NCI-H460 (cell line): ENCODE measurements around the gene PCP2. TPM values are rescaled to one million over a fixed set of nuclear protein-coding genes. Genes with fewer than 3 reads are reported as not detected.

Source experiments
- DNase-seq: peaks from one replicate; pipeline ENCODE4 v3.0.0-alpha.2; 2016; ENCODE audit warnings: low read depth; ENCODE audit errors: extremely low read depth
- total RNA-seq: library from RNA; depleted of rRNA; stranded (reverse); fragments of >200 nt; shearing (Covaris generic); gene quantifications from 2 replicates; pipeline ENCODE4 v1.2.3, GENCODE V29; 2014

Gene PCP2
- total RNA-seq, 1 experiment from 2014 or later, result not detected

GRCh38 chr19:7640803-7641202, 7.3 kb upstream of the PCP2 start:
- no peak for DNase-seq

GRCh38 chr19:7639863-7640348, 6.4 kb upstream of the PCP2 start:
- no peak for DNase-seq

DNA sequence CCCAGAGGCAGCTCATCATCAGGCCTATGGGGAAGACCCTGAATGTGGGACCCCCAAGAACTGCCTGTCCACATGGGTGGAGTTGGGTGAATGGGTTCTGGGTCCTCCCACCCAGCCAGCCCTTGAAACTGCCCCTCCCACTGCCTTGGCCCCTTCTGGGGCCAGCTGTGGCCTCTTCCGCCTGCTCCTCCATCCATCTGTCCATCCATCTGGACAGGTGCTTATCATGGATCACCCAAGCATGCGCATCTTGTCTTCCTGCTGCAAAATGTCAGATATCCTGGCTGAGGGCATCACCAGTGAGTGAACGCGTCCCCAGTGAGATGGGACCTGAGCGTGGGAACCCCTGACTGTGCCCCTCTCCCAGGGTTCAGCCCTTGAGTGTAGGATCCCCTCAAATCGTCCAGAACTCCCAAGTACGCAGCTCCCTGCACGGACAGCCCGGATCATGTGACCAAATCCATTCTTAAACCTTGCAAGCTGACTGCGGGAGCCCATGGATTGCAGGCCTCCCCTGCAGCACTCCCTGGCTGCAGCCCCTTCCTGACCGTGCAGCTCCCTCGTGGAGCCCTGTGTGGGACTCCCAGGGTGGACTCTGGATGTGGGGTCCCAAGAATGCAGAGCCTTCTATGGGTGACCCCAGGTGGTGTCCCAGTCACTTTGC, 5.4 kb upstream of the PCP2 start:
- DNase-seq, result no peak

- no peak for DNase-seq
Measured at GRCh38 chr19:7637374-7638256, 4.1 kb upstream of the PCP2 start.

DNA sequence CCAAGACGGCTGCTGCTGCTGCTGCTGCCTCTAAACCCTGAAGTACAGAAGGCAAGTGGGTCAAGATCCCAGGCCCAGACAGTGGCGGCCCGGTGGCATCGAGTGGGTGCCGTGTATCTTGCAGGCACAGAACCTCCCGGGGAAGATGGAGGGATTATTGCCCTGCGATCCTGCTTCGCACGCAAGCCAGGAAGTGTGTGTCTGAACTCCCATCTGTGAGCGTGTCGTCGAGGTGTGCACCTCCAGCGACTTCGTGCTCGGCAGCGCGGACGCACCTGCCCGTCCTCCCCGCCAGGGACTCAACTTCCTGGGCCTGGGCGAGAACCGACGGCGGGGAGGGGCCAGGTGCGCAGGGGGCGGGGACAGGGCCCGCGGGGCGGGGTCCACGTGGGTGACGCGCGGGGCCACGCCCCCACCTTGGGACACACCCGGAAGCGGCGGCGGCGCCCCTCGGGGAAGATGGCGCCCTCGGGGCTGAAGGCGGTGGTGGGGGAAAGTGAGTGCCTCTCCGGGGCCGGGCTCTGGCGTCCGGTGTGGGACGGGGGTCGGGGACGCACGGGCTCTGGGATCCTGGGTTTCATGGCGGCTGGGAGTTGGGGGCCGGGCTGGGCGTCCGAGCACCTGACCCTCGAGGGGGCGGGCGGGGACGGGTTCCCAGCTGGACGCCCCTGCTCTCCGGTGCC, 3.3 kb upstream of the PCP2 start, which contains the start of gene STXBP2:
TSS of gene STXBP2 (plus strand) at position 420 of the 683 bp plus-strand sequence. CDS start at position 460, 40 bp downstream.
- DNase-seq, result peak; percentile 42

- no peak for DNase-seq
Measured at GRCh38 chr19:7636317-7636690, 2.8 kb upstream of the PCP2 start.

GRCh38 chr19:7635670-7636069, 2.2 kb upstream of the PCP2 start:
- DNase-seq, result no peak

GRCh38 chr19:7632340-7633203, 947 bp downstream of the PCP2 start:
- DNase-seq, result no peak

DNA sequence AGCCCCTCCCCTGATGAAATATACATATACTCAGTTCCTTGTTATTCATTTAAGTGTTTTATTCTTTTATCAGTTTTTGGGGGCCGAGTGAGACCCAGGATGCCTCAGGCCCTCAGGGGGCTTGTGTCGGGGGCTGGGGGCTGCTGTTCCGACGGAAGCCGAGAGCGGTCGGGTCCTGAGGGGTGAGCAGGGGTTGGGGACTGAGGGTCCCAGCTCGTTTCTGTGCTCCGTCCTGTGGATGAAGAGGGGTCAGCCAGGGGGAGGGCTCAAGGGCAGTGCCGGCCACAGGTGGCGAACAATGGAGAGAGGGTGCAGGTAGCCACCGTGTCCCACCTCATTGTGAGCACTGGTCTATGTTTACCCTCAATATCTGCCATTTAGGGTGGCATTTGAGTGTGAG, 1.9 kb downstream of the PCP2 start:
- DNase-seq, result no peak

GRCh38 chr19:7629347-7630054, 4.0 kb downstream of the PCP2 start, which contains the start of the genes PET100 and XAB2:
Gene PET100, plus strand, starts transcription at chr19:7629793. Its CDS starts 41 bp downstream, at chr19:7629834.
Gene XAB2, minus strand, starts transcription at chr19:7629545. Its CDS starts 18 bp downstream, at chr19:7629527.
- DNase-seq, result peak; percentile 98

DNA sequence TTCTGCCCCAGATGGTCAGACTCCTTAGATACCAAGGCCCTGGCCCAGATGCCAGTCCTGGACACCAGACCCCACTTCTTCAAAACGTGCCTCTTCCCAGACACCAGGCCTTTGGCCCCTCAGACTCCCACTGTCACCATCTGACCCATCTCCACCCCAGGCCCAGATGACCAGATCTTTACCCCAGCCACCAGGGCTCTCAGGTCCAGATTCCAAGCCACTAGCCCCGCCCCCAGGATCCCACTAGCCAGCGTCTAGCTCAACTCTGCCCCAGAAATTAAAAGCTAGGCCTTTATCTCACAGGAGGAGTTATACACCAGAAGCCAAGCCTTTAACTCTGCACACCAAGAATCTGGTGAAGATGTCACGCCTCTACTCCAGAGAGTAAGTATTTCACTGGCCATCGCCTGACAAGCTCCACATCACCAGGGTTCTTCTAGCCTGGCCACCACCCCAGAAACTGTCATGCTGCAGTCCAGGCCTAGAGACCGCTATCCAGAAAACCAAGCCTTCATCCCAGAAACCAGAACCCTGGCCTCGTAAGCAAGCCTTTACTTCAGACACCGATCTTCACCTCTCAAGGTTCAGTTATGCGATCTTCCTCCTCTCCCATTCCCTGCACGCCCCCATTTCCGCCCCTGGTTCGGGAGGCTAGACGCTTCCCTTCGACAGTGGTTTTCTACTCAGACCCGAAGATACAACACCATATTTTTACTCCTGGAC, 4.8 kb downstream of the PCP2 start:
- no peak for DNase-seq

DNA sequence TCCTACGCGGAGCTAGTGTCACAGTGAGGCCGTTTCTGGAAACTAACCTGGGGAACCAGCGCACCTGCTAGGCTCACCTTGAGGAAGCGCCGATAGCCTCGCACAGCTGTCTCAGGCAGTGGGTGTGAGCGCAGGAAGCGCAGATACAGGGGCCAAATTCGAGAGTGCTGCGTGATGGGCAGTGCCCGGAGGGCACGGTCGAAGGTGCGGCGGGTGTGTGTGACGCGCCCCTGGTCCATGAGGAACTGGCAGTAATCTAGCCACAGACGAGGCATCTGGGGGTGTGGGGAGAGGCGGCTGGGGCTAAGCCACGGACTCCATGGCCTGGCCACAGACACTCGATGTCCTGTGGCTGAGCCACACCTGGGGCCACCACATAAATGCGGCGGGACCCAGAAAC, 6.4 kb downstream of the PCP2 start:
- no peak for DNase-seq

DNA sequence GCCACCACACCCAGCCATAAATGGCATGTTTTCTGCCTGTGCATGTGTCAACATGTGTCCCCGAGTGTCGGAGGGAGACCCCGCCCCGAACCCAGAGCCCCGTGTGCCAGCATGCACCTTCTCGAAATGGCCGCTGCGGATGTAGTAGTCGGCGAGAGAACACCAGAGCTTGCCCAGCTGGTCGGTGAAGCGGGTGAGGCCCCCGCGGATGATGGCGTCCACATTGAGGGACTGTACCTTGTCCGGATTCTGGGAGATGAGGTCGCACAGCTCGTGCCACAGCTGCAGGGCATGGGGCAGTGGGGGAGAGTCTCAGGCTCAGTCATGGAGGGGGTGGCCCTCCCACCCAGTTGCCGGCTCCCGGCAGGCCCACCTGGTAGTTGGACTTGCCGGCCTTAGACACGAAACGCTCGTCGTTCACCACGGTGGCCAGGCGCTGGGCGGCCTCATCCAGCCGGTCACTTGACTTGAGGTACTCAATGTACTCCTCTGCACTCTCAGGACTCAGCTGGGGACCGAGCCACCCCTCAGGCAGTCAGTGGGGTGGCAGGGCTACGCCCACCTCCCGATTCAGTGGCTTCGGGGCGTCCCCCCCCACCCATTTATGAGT, 7.7 kb downstream of the PCP2 start:
- no peak for DNase-seq

GRCh38 chr19:7624810-7625209, 8.7 kb downstream of the PCP2 start:
- DNase-seq, result no peak

GRCh38 chr19:7623725-7624603, 9.6 kb downstream of the PCP2 start:
- DNase-seq, result no peak

GRCh38 chr19:7622933-7623685, 10.4 kb downstream of the PCP2 start:
- DNase-seq, result no peak
